ENCODE measurements around the gene OTUD5. TPM values are rescaled to one million over a fixed set of nuclear protein-coding genes. Genes with fewer than 3 reads are reported as not detected.

OTUD5 gene
- total and polyA plus RNA-seq, 7 donors: 17.5 to 38.7 (median 28.3) TPM

GRCh38 chrX:48920718-48921104, 36.7 kb downstream of the OTUD5 start:
- intact Hi-C loops (cut with DNase I): loop anchor here in 1 of 2 donors (5.0 kb wide), 1 partner anchor 37 kb away; the partner anchor contains the start of gene OTUD5
- no peak overlapping the region for H3K4me3 ChIP-seq
- 74 to 88% (median 87%) methylated on average over 4 of the region's 4 CpGs for WGBS, 3 donors
- H3K4me1 ChIP-seq: no peaks in the 10 kb centered on the region
- no peak overlapping the region for H3K27ac ChIP-seq
- no peak for TF ChIP-seq CTCF (IDR thresholded peaks at IDR 0.05)
- H3K9me3 ChIP-seq: no peaks in the 10 kb centered on the region
- no peaks in the 10 kb centered on the region for H3K27me3 ChIP-seq (ENCODE audit: insufficient read depth in 3 of 3, low read length in 2 of 3)
- peaks cover 1 to 36% of the 10 kb centered on the region in 2 donors for H3K36me3 ChIP-seq (ENCODE audit: insufficient read depth in 1 of 2, low read depth in 1 of 2)
- DNase-seq: no peak
- no peak for ATAC-seq

GRCh38 chrX:48919947-48920717, 37.3 kb downstream of the OTUD5 start:
- H3K27me3 ChIP-seq (ENCODE audit: insufficient read depth in 3 of 3, low read length in 2 of 3): no peaks in the 10 kb centered on the region
- no peaks in the 10 kb centered on the region for H3K9me3 ChIP-seq
- no peaks in the 10 kb centered on the region for H3K4me1 ChIP-seq
- WGBS, 3 donors: 41 to 67% (median 47%) methylated on average over 8 of the region's 8 CpGs
- intact Hi-C loops (cut with DNase I): loop anchor here in 1 of 2 donors (5.0 to 10.0 kb wide), 2 partner anchors 37 to 275 kb away; partner anchors contain the start of gene OTUD5
- H3K27ac ChIP-seq: no peak overlapping the region
- no peak overlapping the region for H3K4me3 ChIP-seq
- peaks cover 0 to 30% of the 10 kb centered on the region in 2 donors for H3K36me3 ChIP-seq (ENCODE audit: insufficient read depth in 1 of 2, low read depth in 1 of 2)
- DNase-seq: no peak
- no peak for ATAC-seq
- TF ChIP-seq CTCF (IDR thresholded peaks at IDR 0.05): no peak

- Histone ChIP-seq H3K4me1 (no peaks in the 10 kb centered on the region), H3K9me3 (no peaks in the 10 kb centered on the region), H3K4me3 (peak overlapping the region; percentile 62), H3K27ac (peak overlapping the region; percentile 70), H3K27me3 (ENCODE audit: insufficient read depth in 3 of 3, low read length in 2 of 3) (no peaks in the 10 kb centered on the region), H3K36me3 (ENCODE audit: insufficient read depth in 1 of 2, low read depth in 1 of 2) (peaks cover 0 to 25% of the 10 kb centered on the region in 2 donors)
- WGBS, 3 donors: 2 to 32% (median 3%) methylated on average over 11 to 15 of the region's 15 CpGs
- DNase-seq (no peak), ATAC-seq (peak in 3 of 4 donors; percentile 4 to 25 (median 9))
- intact Hi-C loops (cut with DNase I): loop anchor here in 1 of 2 donors (10.0 kb wide), 1 partner anchor 275 kb away; no protein-coding TSS in a partner anchor
- TF ChIP-seq CTCF (IDR thresholded peaks at IDR 0.05): no peak
Observed at GRCh38 chrX:48919360-48919841, 38.0 kb downstream of the OTUD5 start.

- 1 to 25% (median 1%) methylated on average over 28 to 55 of the region's 55 CpGs for WGBS, 3 donors
- H3K27me3 ChIP-seq (ENCODE audit: insufficient read depth in 3 of 3, low read length in 2 of 3): no peaks in the 10 kb centered on the region
- H3K36me3 ChIP-seq (ENCODE audit: insufficient read depth in 1 of 2, low read depth in 1 of 2): peaks cover 0 to 19% of the 10 kb centered on the region in 2 donors
- H3K4me3 ChIP-seq: peak within 1 kb of the TSS; percentile 62
- H3K4me1 ChIP-seq: no peaks in the 10 kb centered on the region
- intact Hi-C loops (cut with DNase I): loop anchor here in 1 of 2 donors (10.0 kb wide), 1 partner anchor 274 kb away; no protein-coding TSS in a partner anchor
- DNase-seq (peak; percentile 88 to 93), ATAC-seq (peak; percentile 87 to 89 (median 88))
- peak within 1 kb of the TSS; percentile 70 for H3K27ac ChIP-seq
- H3K9me3 ChIP-seq: no peaks in the 10 kb centered on the region
- no peak for TF ChIP-seq CTCF (IDR thresholded peaks at IDR 0.05)
Observed at GRCh38 chrX:48918643-48919340, 38.6 kb downstream of the OTUD5 start, which contains the start of gene PIM2. TSS of gene PIM2 (minus strand) at chrX:48919024. CDS start at chrX:48918834, 190 bp downstream.
